ENCODE results near the gene GRIP1.

DNA sequence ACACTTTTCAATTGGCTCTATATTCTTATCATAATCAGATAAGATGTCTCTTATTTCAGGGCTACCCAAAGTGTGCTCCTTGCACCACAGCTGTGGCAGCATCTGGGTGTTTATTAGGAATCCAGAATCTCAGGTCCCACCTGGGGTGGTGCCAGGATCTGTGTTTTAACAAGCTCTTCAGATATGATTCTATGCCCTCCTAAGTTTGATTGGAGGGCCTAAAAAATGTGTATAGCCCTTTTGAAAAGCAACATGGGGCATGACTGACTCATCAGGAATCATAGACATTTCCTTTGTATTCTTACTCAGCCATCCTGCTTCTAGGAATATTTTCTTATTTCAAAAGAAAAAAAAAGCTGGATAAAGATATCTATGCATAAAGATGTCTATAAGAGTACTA is 273.5 kb downstream of the GRIP1 start:
- TF ChIP-seq POLR2AphosphoS5 (IDR thresholded peaks at IDR 0.05; ENCODE audit: low read depth, low read length) (no peak), POLR2A (IDR thresholded peaks at IDR 0.05; ENCODE audit: low read depth, low read length) (no peak), SPI1 (IDR thresholded peaks at IDR 0.05; ENCODE audit: low read depth, low read length) (no peak)

Data from GM12891 (cell line).